ENCODE data around the gene ADGRG1.

GRCh38 chr16:57606847-57607501, 21.5 kb upstream of the ADGRG1 start:
- no peak for TF ChIP-seq ZFX (IDR thresholded peaks at IDR 0.05; ENCODE audit: borderline replicate concordance)
- TF ChIP-seq, protein P1, sequence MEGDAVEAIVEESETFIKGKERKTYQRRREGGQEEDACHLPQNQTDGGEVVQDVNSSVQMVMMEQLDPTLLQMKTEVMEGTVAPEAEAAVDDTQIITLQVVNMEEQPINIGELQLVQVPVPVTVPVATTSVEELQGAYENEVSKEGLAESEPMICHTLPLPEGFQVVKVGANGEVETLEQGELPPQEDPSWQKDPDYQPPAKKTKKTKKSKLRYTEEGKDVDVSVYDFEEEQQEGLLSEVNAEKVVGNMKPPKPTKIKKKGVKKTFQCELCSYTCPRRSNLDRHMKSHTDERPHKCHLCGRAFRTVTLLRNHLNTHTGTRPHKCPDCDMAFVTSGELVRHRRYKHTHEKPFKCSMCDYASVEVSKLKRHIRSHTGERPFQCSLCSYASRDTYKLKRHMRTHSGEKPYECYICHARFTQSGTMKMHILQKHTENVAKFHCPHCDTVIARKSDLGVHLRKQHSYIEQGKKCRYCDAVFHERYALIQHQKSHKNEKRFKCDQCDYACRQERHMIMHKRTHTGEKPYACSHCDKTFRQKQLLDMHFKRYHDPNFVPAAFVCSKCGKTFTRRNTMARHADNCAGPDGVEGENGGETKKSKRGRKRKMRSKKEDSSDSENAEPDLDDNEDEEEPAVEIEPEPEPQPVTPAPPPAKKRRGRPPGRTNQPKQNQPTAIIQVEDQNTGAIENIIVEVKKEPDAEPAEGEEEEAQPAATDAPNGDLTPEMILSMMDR (IDR thresholded peaks at IDR 0.05) = no peak
